Muscle layer of duodenum (tissue), 2 donors: ENCODE data around the gene CPLX3.

Experiments used
- H3K27ac ChIP-seq: one replicate; pipeline ENCODE4 v1.7.0; 2013; ENCODE audit warnings: mild to moderate bottlenecking, low read length
- H3K27me3 ChIP-seq: one replicate; pipeline ENCODE4 v1.7.0; 2013; ENCODE audit warnings: low read depth, mild to moderate bottlenecking, control low read depth, low read length
- H3K36me3 ChIP-seq, 2 donors: one replicate each; pipeline ENCODE4 v1.7.0; 2013; ENCODE audit warnings: low read length in 2 of 2, control low read depth in 1 of 2, mild to moderate bottlenecking in 1 of 2; ENCODE audit not compliant: insufficient read depth in 2 of 2, control insufficient read depth in 1 of 2
- H3K4me1 ChIP-seq, 2 donors: one replicate each; pipeline ENCODE4 v1.7.0; 2013; ENCODE audit warnings: low read length in 2 of 2, mild to moderate bottlenecking in 2 of 2, control low read depth in 1 of 2, moderate library complexity in 1 of 2; ENCODE audit not compliant: insufficient read depth in 2 of 2, control insufficient read depth in 1 of 2
- H3K4me3 ChIP-seq, 2 donors: one replicate each; pipeline ENCODE4 v1.7.0; 2013; ENCODE audit warnings: low read length in 2 of 2, low read depth in 1 of 2, mild to moderate bottlenecking in 1 of 2
- H3K9me3 ChIP-seq, 2 donors: one replicate each; pipeline ENCODE4 v1.7.0; 2013; ENCODE audit warnings: low read length in 2 of 2, control low read depth in 1 of 2, mild to moderate bottlenecking in 1 of 2; ENCODE audit not compliant: control insufficient read depth in 1 of 2
- donor health status: healthy.

Gene CPLX3

GRCh38 chr15:74809242-74809641 lies 17.2 kb upstream of the CPLX3 start:
- Histone ChIP-seq H3K27ac (no peak overlapping the region), H3K27me3 (no peaks in the 10 kb centered on the region), H3K4me1 (no peaks in the 10 kb centered on the region), H3K36me3 (peaks cover 0 to under 1% of the 10 kb centered on the region in 2 donors), H3K4me3 (no peak overlapping the region), H3K9me3 (no peaks in the 10 kb centered on the region)

GRCh38 chr15:74809956-74810355 lies 16.5 kb upstream of the CPLX3 start:
- H3K4me3 ChIP-seq = no peak overlapping the region
- H3K4me1 ChIP-seq = peaks cover 0 to 2% of the 10 kb centered on the region in 2 donors
- no peaks in the 10 kb centered on the region for H3K9me3 ChIP-seq

GRCh38 chr15:74812533-74812932 lies 13.9 kb upstream of the CPLX3 start, which contains the start of gene LMAN1L:
Gene LMAN1L, plus strand, starts transcription at chr15:74812835. Its CDS starts 20 bp downstream, at chr15:74812855.
- Histone ChIP-seq H3K27me3 (no peaks in the 10 kb centered on the region), H3K36me3 (no peaks in the 10 kb centered on the region), H3K4me1 (peaks cover 0 to 5% of the 10 kb centered on the region in 2 donors), H3K4me3 (no peak within 1 kb of the TSS), H3K9me3 (no peaks in the 10 kb centered on the region), H3K27ac (no peak within 1 kb of the TSS)

More at GRCh38 chr15:74809956-74810355, 16.5 kb upstream of the CPLX3 start:
- no peaks in the 10 kb centered on the region for H3K27me3 ChIP-seq
- H3K36me3 ChIP-seq = no peaks in the 10 kb centered on the region
- H3K27ac ChIP-seq = no peak overlapping the region

GRCh38 chr15:74815121-74815934 lies 11.1 kb upstream of the CPLX3 start:
- Histone ChIP-seq H3K36me3 (no peaks in the 10 kb centered on the region), H3K4me3 (no peak overlapping the region), H3K27me3 (no peaks in the 10 kb centered on the region), H3K27ac (no peak overlapping the region), H3K4me1 (peaks cover 0 to 5% of the 10 kb centered on the region in 2 donors), H3K9me3 (no peaks in the 10 kb centered on the region)

GRCh38 chr15:74815961-74816360 lies 10.5 kb upstream of the CPLX3 start:
- Histone ChIP-seq H3K9me3 (no peaks in the 10 kb centered on the region), H3K4me1 (peaks cover 0 to 5% of the 10 kb centered on the region in 2 donors), H3K27me3 (no peaks in the 10 kb centered on the region), H3K36me3 (no peaks in the 10 kb centered on the region), H3K4me3 (no peak overlapping the region), H3K27ac (no peak overlapping the region)

GRCh38 chr15:74816624-74817369 lies 9.6 kb upstream of the CPLX3 start:
- Histone ChIP-seq H3K27ac (no peak overlapping the region), H3K4me1 (peaks cover 0 to 5% of the 10 kb centered on the region in 2 donors), H3K27me3 (no peaks in the 10 kb centered on the region), H3K36me3 (no peaks in the 10 kb centered on the region), H3K4me3 (no peak overlapping the region), H3K9me3 (no peaks in the 10 kb centered on the region)

GRCh38 chr15:74817370-74817737 lies 9.1 kb upstream of the CPLX3 start:
- Histone ChIP-seq H3K27me3 (no peaks in the 10 kb centered on the region), H3K9me3 (no peaks in the 10 kb centered on the region), H3K4me1 (peaks cover 0 to 5% of the 10 kb centered on the region in 2 donors), H3K4me3 (no peak overlapping the region), H3K36me3 (no peaks in the 10 kb centered on the region), H3K27ac (no peak overlapping the region)

GRCh38 chr15:74820056-74820455 lies 6.4 kb upstream of the CPLX3 start:
- peaks cover 0 to 3% of the 10 kb centered on the region in 2 donors for H3K4me1 ChIP-seq

GRCh38 chr15:74821091-74821789 lies 5.2 kb upstream of the CPLX3 start:
- Histone ChIP-seq H3K27me3 (no peaks in the 10 kb centered on the region), H3K36me3 (no peaks in the 10 kb centered on the region), H3K9me3 (no peaks in the 10 kb centered on the region), H3K27ac (no peak overlapping the region), H3K4me1 (peaks cover 0 to 2% of the 10 kb centered on the region in 2 donors), H3K4me3 (no peak overlapping the region)

More at GRCh38 chr15:74820056-74820455, 6.4 kb upstream of the CPLX3 start:
- H3K27me3 ChIP-seq = no peaks in the 10 kb centered on the region
- no peaks in the 10 kb centered on the region for H3K9me3 ChIP-seq
- no peaks in the 10 kb centered on the region for H3K36me3 ChIP-seq
- H3K27ac ChIP-seq = no peak overlapping the region
- no peak overlapping the region for H3K4me3 ChIP-seq

- Histone ChIP-seq H3K4me3 (no peak overlapping the region), H3K27me3 (peaks cover under 1% of the 10 kb centered on the region)
Observed at GRCh38 chr15:74821790-74822158, 4.7 kb upstream of the CPLX3 start.

GRCh38 chr15:74822233-74822632 lies 4.2 kb upstream of the CPLX3 start:
- peaks cover 0 to 8% of the 10 kb centered on the region in 2 donors for H3K4me1 ChIP-seq
- H3K4me3 ChIP-seq = no peak overlapping the region
- peaks cover 6% of the 10 kb centered on the region for H3K27me3 ChIP-seq
- H3K27ac ChIP-seq = no peak overlapping the region
- H3K36me3 ChIP-seq = no peaks in the 10 kb centered on the region
- no peaks in the 10 kb centered on the region for H3K9me3 ChIP-seq

More at GRCh38 chr15:74821790-74822158, 4.7 kb upstream of the CPLX3 start:
- peaks cover 0 to 5% of the 10 kb centered on the region in 2 donors for H3K4me1 ChIP-seq
- no peaks in the 10 kb centered on the region for H3K9me3 ChIP-seq
- no peaks in the 10 kb centered on the region for H3K36me3 ChIP-seq
- H3K27ac ChIP-seq = no peak overlapping the region
